Epithelial cell of esophagus (primary cell): ENCODE results near the gene ERVW-1.

Experiments used
- DNase-seq: peaks from one replicate; pipeline ENCODE4 v3.0.0; 2010; ENCODE audit warnings: low read depth
- H3K4me3 ChIP-seq: 2 replicates; pipeline ENCODE4 v1.5.1; 2011; ENCODE audit warnings: mild to moderate bottlenecking, low read length, control low read depth
- CTCF ChIP-seq: IDR thresholded peaks from 2 replicates; pipeline ENCODE4 v1.5.1; 2011; ENCODE audit warnings: low read depth, mild to moderate bottlenecking, low read length, control low read depth, inconsistent platforms; ENCODE audit not compliant: insufficient read depth; ENCODE audit errors: missing control alignments

ERVW-1 gene

GRCh38 chr7:92464515-92464914 lies 13.2 kb downstream of the ERVW-1 start:
- no peak for TF ChIP-seq CTCF
- H3K4me3 ChIP-seq = no peak overlapping the region
- DNase-seq = peak; percentile 90

DNA sequence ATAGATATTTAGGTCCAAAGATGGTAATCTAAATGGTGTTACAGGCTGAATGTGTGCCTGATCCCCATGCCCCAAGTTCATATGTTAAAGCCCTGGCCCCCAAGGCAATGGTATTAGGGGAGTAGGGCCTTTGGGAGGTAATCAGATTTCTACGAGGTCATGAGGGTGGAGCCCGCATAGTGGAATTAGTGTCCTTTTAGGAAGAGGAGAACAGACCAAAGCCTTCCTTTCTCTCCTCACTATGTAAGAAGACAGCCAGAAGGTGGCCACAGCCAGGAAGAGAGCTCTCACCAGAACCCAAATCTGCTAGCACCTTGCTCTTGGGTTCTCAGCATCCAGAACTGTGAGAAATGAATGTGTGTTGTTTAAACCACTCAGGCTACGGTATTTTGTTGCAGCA lies 15.2 kb downstream of the ERVW-1 start:
- no peak for TF ChIP-seq CTCF

GRCh38 chr7:92461027-92462003 lies 16.4 kb downstream of the ERVW-1 start:
- H3K4me3 ChIP-seq = no peak overlapping the region
- peak; percentile 87 for TF ChIP-seq CTCF
- DNase-seq = peak; percentile 65

More for the DNA sequence above, 15.2 kb downstream of the ERVW-1 start:
- no peak for DNase-seq
- H3K4me3 ChIP-seq = no peak overlapping the region

GRCh38 chr7:92460510-92460909 lies 17.2 kb downstream of the ERVW-1 start:
- H3K4me3 ChIP-seq = no peak overlapping the region
- no peak for TF ChIP-seq CTCF
- no peak for DNase-seq

DNA sequence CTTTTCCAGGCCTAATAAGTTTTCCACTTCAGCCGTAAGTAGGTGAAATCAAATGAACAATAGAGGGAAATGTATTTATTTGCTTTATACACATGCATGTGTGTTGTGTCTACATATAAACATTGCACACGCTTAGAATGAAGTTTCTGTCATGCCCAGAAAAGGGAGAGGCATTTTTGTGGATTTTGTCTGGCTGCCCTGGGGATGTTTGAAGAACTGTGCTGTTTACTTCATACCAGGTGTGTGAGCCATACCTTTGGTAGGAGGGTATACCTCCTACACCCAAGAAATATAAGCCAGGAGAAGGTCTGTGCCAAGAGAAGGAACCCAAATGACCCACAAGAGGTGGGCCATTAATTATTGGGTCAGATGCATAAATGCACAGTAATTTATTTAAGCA lies 17.6 kb downstream of the ERVW-1 start:
- H3K4me3 ChIP-seq = no peak overlapping the region
- peak; percentile 87 for DNase-seq
- no peak for TF ChIP-seq CTCF

- TF ChIP-seq CTCF = no peak
- no peak for DNase-seq
- no peak overlapping the region for H3K4me3 ChIP-seq
Measured at GRCh38 chr7:92456236-92456635, 21.5 kb downstream of the ERVW-1 start.
